Hematopoietic multipotent progenitor cell (in vitro differentiated cells): ENCODE results near the gene SYNE4. TPM values are rescaled to one million over a fixed set of nuclear protein-coding genes. Genes with fewer than 3 reads are reported as not detected.
"Not testable (repeated sequence)": the region's sequence is repeated elsewhere in the genome, so short reads cannot be mapped to it uniquely, and the experiment has no call there.

ENCODE experiments used
- DNase-seq, 3 donors: peaks; one replicate each; pipeline ENCODE4 v3.0.0-alpha.2; 2011 to 2015; ENCODE audit warnings: low read depth in 2 of 3, low spot score in 2 of 3
- total RNA-seq: library from RNA; depleted of rRNA; stranded (reverse); fragments of >200 nt; gene quantifications from one replicate; pipeline ENCODE4 v1.2.3, GENCODE V29; 2012

The SYNE4 gene
- under 0.01 TPM for total RNA-seq

GRCh38 chr19:36008336-36008978 lies at the start of gene SYNE4:
TSS of gene SYNE4 (minus strand) at chr19:36008813. CDS start at chr19:36008681, 132 bp downstream.
- DNase-seq = no peak

GRCh38 chr19:36054733-36055686 lies 46.4 kb upstream of the SYNE4 start, which contains the start of gene WDR62:
TSS of gene WDR62 (plus strand) at chr19:36054897. CDS start at chr19:36054972, 75 bp downstream.
- DNase-seq = peak in 2 of 3 donors; percentile 26 to 96

GRCh38 chr19:36054119-36054732 lies 45.6 kb upstream of the SYNE4 start, which contains the start of gene THAP8:
TSS of gene THAP8 (minus strand) at chr19:36054285. CDS start at chr19:36054217, 68 bp downstream.
- DNase-seq = peak; percentile 97 to 100 (median 100)

GRCh38 chr19:36051637-36052036 lies 43.0 kb upstream of the SYNE4 start:
- DNase-seq = no peak

- DNase-seq = no peak
These were observed 42.6 kb upstream of the SYNE4 start for GRCh38 chr19:36051236-36051635.

- no peak for DNase-seq
These were observed 40.6 kb upstream of the SYNE4 start for GRCh38 chr19:36049080-36049698.

- DNase-seq = no peak
These were observed 39.2 kb upstream of the SYNE4 start for GRCh38 chr19:36047835-36048234.

DNA sequence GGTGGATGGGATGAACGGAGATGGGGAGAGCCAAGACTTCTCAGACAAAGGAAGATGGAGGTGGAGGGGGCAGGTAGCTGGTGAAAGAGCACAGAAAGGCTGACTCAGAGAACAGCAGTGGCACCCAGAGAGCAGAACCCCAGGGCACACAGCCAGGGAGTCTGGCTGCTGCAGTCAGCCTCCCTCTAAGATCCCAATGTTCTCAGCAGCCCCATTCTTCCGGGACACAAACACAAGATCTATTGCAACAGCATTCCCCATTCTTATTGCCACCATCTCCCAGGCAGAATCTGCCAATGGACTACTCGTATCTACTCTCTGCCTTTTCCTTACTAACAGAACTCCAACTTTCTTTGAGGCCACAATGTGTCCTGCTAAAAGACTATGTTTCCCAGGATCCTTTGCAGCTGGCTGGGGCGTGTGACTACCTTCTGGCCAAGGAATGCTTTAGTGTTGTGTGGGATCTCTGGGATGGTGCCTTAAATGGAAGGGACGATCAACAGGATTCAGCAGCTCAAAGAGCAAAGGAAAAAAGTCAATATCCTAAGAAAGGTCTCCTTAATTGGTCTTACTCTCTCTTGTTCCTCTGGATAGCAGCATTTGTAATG lies 37.9 kb upstream of the SYNE4 start:
- no peak for DNase-seq

GRCh38 chr19:36043952-36044351 lies 35.3 kb upstream of the SYNE4 start:
- DNase-seq = no peak

- DNase-seq = no peak
These were observed 33.2 kb upstream of the SYNE4 start for GRCh38 chr19:36041831-36042230.

DNA sequence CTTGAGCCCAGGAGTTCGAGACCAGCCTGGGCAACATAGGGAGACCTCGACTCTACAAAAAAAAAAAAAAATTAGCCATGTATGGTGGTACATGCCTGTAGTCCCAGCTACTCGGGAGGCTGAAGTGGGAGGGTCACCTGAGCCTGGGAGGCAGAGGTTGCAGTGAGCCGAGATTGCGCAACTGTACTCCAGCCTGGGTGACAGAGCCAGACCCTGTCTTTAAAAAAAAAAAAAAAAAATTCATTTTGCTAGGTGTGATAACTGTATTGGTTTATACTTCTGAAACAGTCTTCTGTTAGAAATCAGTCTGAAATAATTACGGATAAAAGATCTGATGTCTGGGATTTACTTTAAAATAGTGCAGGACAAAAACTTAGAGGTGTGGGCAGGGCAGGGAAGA lies 32.5 kb upstream of the SYNE4 start:
- not testable (repeated sequence) for DNase-seq

DNA sequence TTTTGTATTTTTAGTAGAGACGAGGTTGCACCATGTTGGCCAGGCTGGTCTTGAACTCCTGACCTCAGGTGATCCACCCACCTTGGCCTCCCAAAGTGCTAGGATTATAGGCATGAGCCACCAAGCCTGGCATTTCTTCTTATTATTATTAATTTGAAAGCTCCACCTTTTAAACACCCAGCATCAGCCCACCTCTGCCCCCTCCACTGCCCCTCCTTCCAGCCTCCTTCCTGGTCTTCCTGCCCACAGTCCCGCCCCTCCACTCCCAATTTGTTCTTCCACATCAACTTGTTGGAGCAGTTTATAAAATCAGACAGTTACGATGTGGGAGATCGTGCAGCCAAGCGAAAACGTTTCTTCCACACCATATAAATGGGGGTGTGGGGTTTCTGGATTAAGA lies 31.9 kb upstream of the SYNE4 start:
- DNase-seq = no peak

GRCh38 chr19:36032251-36033104 lies 23.9 kb upstream of the SYNE4 start, which contains the start of gene CLIP3:
TSS of gene CLIP3 (minus strand) at chr19:36032873. CDS start at chr19:36032357, 516 bp downstream.
- peak in 2 of 3 donors; percentile 58 to 67 for DNase-seq

GRCh38 chr19:36031308-36031707 lies 22.7 kb upstream of the SYNE4 start:
- DNase-seq = no peak

GRCh38 chr19:36030264-36031148 lies 21.9 kb upstream of the SYNE4 start:
- no peak for DNase-seq

DNA sequence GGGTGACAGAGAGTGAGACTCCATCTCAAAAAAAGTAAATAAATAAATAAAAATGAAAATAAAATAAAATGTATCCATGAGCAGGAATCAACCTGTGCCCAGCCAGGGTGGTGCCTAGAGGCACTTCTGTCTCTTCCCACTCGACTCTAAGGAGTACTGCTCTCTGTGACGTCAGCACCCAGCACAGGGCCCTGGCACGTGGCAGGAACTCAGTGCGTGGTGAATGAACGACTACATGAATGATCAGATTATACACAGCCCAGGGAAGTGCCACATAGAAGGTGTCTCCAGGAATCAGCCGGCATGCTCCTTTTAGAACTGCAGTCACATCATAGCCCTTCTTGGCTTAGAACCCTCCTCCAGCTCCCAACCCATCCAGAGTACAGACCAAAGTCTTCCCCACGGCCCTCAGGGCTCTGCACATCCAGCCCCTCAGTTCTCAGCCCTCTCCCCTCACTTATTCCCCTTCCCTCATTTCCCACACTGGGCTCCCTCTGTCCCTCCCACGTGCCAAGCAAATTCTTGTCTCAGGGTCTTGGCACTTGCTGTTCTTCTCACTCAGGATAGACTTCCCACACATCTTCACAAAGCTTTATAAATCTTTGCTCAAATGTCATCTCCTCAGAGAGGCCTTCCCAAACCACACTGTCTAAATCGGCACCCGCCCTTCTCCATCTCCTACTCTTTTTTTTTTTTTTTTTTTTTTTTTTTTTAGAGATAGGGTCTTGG lies 19.9 kb upstream of the SYNE4 start:
- no peak for DNase-seq

GRCh38 chr19:36027696-36028095 lies 19.1 kb upstream of the SYNE4 start:
- no peak for DNase-seq
